ENCODE results near the gene FRS2.

FRS2 gene

DNA sequence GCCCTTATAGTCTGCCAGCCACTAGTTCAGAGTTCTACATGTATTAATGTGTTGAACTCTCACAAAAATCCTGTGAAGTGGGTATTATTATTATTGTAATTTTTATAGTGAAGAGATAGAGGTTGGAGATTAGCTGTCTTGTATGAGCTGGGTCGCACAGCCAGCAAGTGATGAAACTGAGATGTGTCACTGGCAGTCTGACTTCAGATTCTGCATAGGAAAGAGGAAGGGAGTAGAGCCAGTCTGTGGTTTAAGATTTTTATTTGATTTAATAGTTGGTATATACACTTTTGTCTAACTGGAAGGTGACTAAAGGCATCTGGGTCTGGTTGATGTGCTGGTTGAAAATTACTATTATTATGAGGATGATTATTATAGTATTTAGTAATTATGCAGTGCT, 5.8 kb upstream of the FRS2 start:
- no peak for DNase-seq (ENCODE audit: low read depth in 2 of 2)

- DNase-seq (ENCODE audit: low read depth in 2 of 2) = no peak
These were observed 3.3 kb upstream of the FRS2 start for GRCh38 chr12:69466867-69467266.

GRCh38 chr12:69467366-69467765, 2.8 kb upstream of the FRS2 start:
- DNase-seq (ENCODE audit: low read depth in 2 of 2) = no peak

GRCh38 chr12:69468237-69469026, 1.8 kb upstream of the FRS2 start:
- no peak for DNase-seq (ENCODE audit: low read depth in 2 of 2)

GRCh38 chr12:69469854-69470188, 367 bp upstream of the FRS2 start:
- DNase-seq (ENCODE audit: low read depth in 2 of 2) = no peak

GRCh38 chr12:69471076-69471430, 865 bp downstream of the FRS2 start:
- DNase-seq (ENCODE audit: low read depth in 2 of 2) = no peak

- no peak for DNase-seq (ENCODE audit: low read depth in 2 of 2)
These were observed 1.6 kb downstream of the FRS2 start for GRCh38 chr12:69471667-69472385.

DNA sequence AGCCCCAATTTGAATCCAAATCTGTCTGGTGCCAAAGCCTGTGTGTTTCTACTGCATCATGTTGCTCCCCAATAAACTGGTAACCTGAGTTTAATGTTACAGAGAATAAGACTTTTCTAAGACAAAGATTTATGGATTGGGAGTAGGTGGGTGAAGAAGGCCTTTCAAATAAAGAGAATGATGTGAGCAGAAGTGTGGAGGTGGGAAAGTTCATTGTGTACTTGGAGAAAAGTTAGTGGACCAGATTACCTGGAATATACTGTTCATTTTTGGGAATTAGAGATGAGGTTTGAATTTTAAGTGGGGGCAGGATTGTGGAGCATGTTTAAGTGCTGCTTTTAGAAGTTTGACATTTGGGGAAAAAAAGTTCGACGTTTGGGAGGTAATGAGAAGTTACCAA, 3.1 kb downstream of the FRS2 start:
- no peak for DNase-seq (ENCODE audit: low read depth in 2 of 2)

DNA sequence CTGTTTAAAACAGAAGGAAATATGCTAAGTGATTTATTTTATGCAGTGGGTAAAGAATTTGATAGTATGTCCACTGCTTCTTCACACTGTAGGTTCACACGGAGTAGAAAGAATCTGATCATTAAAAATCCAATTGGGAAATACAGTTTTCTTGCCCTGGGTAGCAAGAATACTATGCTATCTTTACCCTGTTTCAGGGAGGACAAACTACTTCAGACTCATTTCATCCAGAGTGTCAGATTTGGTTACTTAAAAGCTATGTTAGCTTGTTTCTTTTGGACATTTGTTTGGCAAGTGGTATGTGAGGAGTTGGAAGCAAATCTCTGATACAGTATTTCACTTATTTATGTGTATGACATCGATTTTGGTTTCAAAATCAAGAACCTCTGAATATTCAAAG, 4.3 kb downstream of the FRS2 start:
- no peak for DNase-seq (ENCODE audit: low read depth in 2 of 2)

DNA sequence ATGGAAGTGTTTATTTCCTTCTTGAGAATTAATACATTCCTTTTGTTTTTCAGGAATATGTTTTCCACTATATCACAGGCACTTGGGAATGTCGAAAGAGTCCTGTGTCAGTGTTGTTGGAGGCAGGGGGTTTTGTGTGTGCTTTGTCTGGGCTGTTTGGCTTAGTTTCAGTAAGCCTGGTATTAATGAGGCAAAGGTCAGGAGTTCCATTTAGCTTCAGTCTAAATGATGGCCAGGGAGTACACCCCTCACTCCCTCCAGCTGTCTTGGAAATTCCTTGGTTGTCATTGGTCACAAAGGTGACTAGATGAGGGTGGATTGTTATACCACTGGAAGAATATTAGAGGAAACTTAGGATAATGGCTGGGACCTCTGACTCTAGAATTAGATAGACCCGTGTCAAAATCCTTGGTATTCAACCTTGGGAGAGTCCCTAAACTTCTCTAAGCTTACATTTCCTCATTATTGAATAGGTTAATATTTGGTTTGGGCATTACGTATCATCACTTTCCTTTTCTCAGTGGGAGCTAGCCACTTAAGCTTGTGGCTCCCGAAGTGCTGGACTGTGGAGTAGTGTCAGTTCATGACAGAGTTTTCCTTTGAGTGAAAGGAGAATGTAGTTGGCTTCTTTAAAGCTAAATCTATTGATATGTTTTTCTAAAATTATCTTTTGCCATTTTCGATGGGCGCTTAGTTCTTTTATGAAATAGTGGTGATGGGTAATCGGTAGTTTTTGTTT, 5.2 kb downstream of the FRS2 start:
- no peak for DNase-seq (ENCODE audit: low read depth in 2 of 2)

DNA sequence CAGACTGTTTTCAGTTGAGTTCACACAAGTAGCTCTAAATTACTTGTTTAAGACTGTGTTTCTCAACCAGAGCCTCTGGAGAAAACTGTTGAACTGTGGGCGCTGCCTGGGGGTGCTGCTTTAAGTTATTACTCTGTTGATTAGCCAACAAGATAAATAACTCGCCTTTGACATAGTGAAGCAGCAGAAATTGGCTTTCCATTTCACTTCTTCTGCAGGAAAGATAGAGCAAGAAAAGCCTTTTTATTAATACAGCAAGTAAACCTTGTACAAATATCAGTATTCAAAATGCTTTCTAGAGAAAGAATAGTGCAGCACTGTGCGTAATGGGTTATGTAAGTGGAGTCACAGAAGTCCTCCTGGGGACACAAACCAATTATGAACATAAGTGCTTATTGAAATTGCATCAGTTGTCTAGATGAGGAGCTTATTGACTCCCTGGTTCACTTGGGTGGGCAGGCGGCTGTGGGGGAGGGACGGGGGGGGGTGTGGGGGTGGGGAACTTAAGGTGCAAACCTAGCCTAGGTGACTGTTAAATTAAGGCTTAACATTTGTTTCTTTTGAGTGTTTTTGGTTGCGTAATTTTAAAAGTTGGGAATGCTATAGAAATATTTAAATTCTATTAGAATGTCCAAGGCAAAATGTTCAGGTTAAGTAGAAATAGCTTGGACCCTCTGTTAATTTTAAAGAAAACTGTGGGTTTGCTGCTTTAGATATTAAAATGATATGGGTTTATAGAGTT, 6.3 kb downstream of the FRS2 start:
- DNase-seq (ENCODE audit: low read depth in 2 of 2) = no peak

GRCh38 chr12:69479675-69480074, 9.5 kb downstream of the FRS2 start:
- DNase-seq (ENCODE audit: low read depth in 2 of 2) = no peak

DNA sequence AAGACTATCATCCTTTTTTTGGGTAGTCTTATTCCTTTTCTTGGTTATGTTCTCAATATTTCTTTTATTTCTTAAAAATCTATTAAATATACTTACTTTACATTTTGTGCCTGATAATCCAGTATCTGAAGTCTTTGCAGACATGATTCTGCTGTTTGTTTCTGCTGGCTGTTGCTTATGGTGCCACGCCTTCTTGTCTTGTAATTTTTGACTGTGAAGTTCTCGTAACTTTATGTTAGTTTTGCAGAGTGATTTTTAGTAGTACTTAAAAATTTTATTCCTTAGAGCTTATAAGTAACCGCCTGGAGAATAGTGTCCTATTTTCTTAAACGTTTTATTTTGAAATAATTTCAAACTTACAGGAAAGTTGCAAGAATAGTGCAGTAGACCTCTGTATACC, 10.5 kb downstream of the FRS2 start:
- DNase-seq (ENCODE audit: low read depth in 2 of 2) = no peak

- DNase-seq (ENCODE audit: low read depth in 2 of 2) = no peak
These were observed 10.9 kb downstream of the FRS2 start for GRCh38 chr12:69481133-69481532.

DNA sequence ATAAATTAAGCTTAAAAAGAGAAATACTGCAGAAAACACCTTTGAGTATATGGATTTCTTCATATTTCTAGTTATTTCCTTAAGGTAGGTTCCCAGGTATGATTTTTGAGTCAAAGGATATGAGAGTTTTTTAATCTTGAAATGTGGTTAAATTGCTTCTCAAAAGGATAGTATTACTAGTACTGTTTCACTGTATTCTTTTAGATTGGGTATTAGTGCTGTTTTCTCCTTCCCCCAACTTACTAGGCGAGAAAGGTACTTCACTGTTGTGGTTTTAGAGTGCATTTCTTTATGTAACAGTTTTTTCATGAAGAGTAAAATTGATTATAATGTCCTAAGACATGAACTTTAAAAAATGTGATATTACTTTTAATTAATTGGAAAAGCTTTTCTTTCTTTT, 13.5 kb downstream of the FRS2 start:
- no peak for DNase-seq (ENCODE audit: low read depth in 2 of 2)

DNA sequence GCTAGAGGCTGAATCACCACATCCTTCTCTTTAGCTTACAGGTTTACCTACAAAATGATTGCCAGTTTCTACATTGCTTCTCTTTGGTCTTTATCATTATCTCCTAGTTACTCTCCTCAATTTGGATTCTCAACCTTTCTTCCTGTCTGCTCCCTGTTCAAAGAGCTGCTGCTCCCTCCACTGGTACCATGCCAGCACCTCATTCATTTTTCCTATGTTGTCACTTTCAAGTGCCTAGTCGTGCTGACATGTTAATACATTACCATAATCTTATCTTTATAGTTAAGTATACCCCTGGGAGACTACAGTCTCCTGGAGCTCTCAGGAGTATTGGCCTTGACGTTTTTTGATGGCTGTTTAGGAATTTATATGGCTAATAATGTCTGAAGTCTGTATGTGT, 14.2 kb downstream of the FRS2 start:
- DNase-seq (ENCODE audit: low read depth in 2 of 2) = no peak

DNA sequence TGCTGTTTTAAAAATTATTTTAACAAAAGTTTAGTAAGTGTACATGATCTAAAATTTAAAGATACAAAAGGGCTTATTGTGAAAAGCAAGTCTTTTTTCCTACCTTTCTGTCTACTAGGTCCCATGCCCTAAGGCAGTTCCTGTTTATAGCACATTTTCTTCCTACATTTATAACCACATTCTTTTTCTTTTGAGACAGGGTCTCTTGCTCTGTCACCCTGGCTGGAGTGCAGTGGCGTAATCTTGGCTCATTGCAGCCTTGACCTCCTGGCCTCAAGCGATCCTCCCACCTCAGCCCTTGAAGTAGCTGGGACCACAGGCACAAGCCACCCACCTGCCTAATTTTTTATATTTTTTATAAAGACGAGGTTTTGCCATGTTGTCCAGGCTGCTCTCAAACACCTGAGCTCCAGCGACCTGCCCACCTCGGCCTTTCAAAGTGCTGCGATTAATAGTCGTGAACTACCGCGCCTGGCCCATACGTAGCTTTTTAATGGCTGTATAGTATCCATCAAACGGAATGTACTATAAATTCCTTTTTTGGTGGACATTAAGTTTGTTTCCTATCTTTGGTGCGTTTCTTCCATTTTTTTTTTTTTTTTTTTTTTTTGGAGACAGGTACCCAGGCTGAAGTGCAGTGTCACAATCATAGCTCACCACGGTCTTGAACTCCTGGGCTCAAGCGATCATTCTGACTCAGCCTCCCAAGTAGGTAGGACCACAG, 20.9 kb downstream of the FRS2 start:
- DNase-seq (ENCODE audit: low read depth in 2 of 2) = no peak

- DNase-seq (ENCODE audit: low read depth in 2 of 2) = no peak
These were observed 22.6 kb downstream of the FRS2 start for GRCh38 chr12:69492739-69493138.

GRCh38 chr12:69495071-69495470, 24.9 kb downstream of the FRS2 start:
- no peak for DNase-seq (ENCODE audit: low read depth in 2 of 2)

DNA sequence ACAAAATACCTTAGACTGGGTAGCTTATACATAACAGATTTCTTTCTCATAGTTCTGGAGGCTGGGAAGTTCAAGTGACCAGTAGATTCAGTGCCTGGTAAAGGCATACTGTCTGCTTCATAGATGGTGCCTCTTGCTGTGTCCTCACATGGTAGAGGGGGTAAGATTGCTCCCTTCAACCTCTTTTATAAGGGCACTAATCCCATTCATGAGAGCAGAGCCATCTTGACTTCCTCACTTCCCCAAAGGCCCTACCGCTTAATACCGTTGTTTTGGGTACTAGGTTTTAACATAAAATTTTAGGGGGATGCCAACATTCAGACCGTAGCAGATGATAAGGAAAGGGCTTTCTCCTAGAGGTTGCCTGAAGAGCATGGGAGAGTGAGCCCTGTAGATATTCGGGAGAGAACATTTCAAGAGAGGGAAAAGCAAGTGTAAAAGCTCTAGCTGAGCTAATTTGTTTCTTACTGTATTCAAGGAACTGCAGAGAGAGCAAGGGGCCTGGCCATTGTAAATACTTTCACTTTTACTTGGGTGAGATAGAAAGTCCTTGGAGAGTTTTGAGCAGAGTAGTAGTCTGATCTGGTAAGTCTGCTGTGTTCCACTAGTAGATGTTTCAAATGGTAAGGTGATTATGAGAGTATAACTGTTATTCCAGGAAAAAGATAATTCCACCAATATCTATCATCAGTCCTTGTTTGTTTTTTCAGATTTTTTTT, 27.3 kb downstream of the FRS2 start:
- DNase-seq (ENCODE audit: low read depth in 2 of 2) = no peak

DNA sequence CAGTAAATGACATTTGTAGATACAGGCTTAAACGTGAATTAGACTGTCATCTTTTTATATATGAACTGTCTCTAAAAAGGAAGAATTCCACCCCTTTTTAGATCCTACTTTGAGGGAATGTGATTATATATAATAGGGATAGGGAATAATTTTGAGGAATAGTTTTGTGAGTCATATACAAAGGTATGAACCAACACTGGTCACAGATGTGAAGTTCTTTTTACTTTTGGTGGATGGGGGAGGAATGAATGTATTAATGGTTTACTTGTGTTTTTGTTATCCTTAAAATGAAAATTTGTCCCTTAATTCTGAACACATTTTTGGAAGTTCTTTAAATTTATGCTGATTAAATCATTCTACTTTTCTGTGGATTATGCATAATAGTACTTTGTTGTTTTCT, 30.4 kb downstream of the FRS2 start:
- DNase-seq (ENCODE audit: low read depth in 2 of 2) = no peak
